VCaP (cell line): ENCODE data around the gene KLHL2.
"Not testable (repeated sequence)": the region's sequence is repeated elsewhere in the genome, so short reads cannot be mapped to it uniquely, and the experiment has no call there.

ENCODE experiments used
- H3K27ac ChIP-seq: fragments of 450-650 bp; 2 replicates; pipeline ENCODE4 v1.5.1; 2017
- CTCF ChIP-seq: fragments of 450-650 bp; conservative IDR thresholded peaks from 2 replicates; pipeline ENCODE4 v1.5.1; 2017; ENCODE audit warnings: mild to moderate bottlenecking, moderate library complexity

KLHL2 gene

GRCh38 chr4:165248102-165248501, 40.7 kb downstream of the KLHL2 start:
- H3K27ac ChIP-seq: no peak overlapping the region
- TF ChIP-seq CTCF: no peak

- not testable (repeated sequence) for H3K27ac ChIP-seq
Observed at GRCh38 chr4:165248904-165249303, 41.5 kb downstream of the KLHL2 start.

- H3K27ac ChIP-seq: not testable (repeated sequence)
Observed at GRCh38 chr4:165254771-165255170, 47.4 kb downstream of the KLHL2 start.

- not testable (repeated sequence) for H3K27ac ChIP-seq
Observed at GRCh38 chr4:165255439-165255838, 48.1 kb downstream of the KLHL2 start.

- not testable (repeated sequence) for H3K27ac ChIP-seq
Observed at GRCh38 chr4:165256074-165256659, 48.8 kb downstream of the KLHL2 start.

GRCh38 chr4:165259776-165260175, 52.4 kb downstream of the KLHL2 start:
- not testable (repeated sequence) for H3K27ac ChIP-seq

GRCh38 chr4:165262306-165262705, 54.9 kb downstream of the KLHL2 start:
- not testable (repeated sequence) for H3K27ac ChIP-seq

- not testable (repeated sequence) for H3K27ac ChIP-seq
Observed at GRCh38 chr4:165263466-165263865, 56.1 kb downstream of the KLHL2 start.

- not testable (repeated sequence) for H3K27ac ChIP-seq
Observed at GRCh38 chr4:165269931-165270330, 62.6 kb downstream of the KLHL2 start.

GRCh38 chr4:165273443-165273842, 66.1 kb downstream of the KLHL2 start:
- H3K27ac ChIP-seq: not testable (repeated sequence)

- H3K27ac ChIP-seq: not testable (repeated sequence)
Observed at GRCh38 chr4:165275357-165275756, 68.0 kb downstream of the KLHL2 start.

- not testable (repeated sequence) for H3K27ac ChIP-seq
Observed at GRCh38 chr4:165279531-165279930, 72.2 kb downstream of the KLHL2 start.

GRCh38 chr4:165284697-165285096, 77.3 kb downstream of the KLHL2 start:
- H3K27ac ChIP-seq: not testable (repeated sequence)

- H3K27ac ChIP-seq: not testable (repeated sequence)
Observed at GRCh38 chr4:165286619-165287340, 79.4 kb downstream of the KLHL2 start.

- no peak for TF ChIP-seq CTCF
- peak overlapping the region; percentile 19; the same call in 1 of the 2 replicates for H3K27ac ChIP-seq
Observed at GRCh38 chr4:165288226-165288625, 80.9 kb downstream of the KLHL2 start.
